IPS-NIHi7 (cell line): ENCODE measurements around the gene FAM171A1.

ENCODE experiments used
- DNase-seq: peaks from one replicate; pipeline ENCODE4 v3.0.0; 2012; ENCODE audit warnings: mixed read lengths; ENCODE audit errors: extremely low spot score

Gene FAM171A1

GRCh38 chr10:15374156-15374555 is 3.1 kb upstream of the FAM171A1 start:
- DNase-seq: no peak

GRCh38 chr10:15373199-15373598 is 2.1 kb upstream of the FAM171A1 start:
- DNase-seq: no peak

- no peak for DNase-seq
Observed at GRCh38 chr10:15370212-15370855, 755 bp downstream of the FAM171A1 start.

GRCh38 chr10:15369256-15370211 is 1.6 kb downstream of the FAM171A1 start:
- no peak for DNase-seq

GRCh38 chr10:15368101-15368855 is 2.8 kb downstream of the FAM171A1 start:
- no peak for DNase-seq

- no peak for DNase-seq
Observed at GRCh38 chr10:15367296-15368085, 3.6 kb downstream of the FAM171A1 start.

GRCh38 chr10:15365692-15366091 is 5.4 kb downstream of the FAM171A1 start:
- no peak for DNase-seq

- no peak for DNase-seq
Observed at GRCh38 chr10:15364001-15364400, 7.1 kb downstream of the FAM171A1 start.

- DNase-seq: peak; percentile 47
Observed at GRCh38 chr10:15363031-15363430, 8.1 kb downstream of the FAM171A1 start.

- no peak for DNase-seq
Observed at GRCh38 chr10:15361131-15361530, 10.0 kb downstream of the FAM171A1 start.

- no peak for DNase-seq
Observed at GRCh38 chr10:15360566-15360965, 10.5 kb downstream of the FAM171A1 start.

GRCh38 chr10:15353471-15354017 is 17.5 kb downstream of the FAM171A1 start:
- no peak for DNase-seq

GRCh38 chr10:15352836-15353235 is 18.3 kb downstream of the FAM171A1 start:
- DNase-seq: no peak

- no peak for DNase-seq
Observed at GRCh38 chr10:15352201-15352600, 18.9 kb downstream of the FAM171A1 start.

- no peak for DNase-seq
Observed at GRCh38 chr10:15351099-15351820, 19.8 kb downstream of the FAM171A1 start.

GRCh38 chr10:15349112-15349511 is 22.0 kb downstream of the FAM171A1 start:
- no peak for DNase-seq

- DNase-seq: no peak
Observed at GRCh38 chr10:15348579-15348978, 22.5 kb downstream of the FAM171A1 start.

GRCh38 chr10:15347150-15347549 is 23.9 kb downstream of the FAM171A1 start:
- no peak for DNase-seq

GRCh38 chr10:15346440-15347141 is 24.5 kb downstream of the FAM171A1 start:
- no peak for DNase-seq

GRCh38 chr10:15345450-15345849 is 25.6 kb downstream of the FAM171A1 start:
- DNase-seq: no peak
